Endothelial cell of umbilical vein (primary cell): ENCODE results near the gene PTPRK. TPM values are rescaled to one million over a fixed set of nuclear protein-coding genes. Genes with fewer than 3 reads are reported as not detected.
A peak's percentile ranks its signal among the peaks of the same experiment; 100 is the strongest.

Source experiments
- BruUV-seq: library from RNA; stranded (reverse); fragments of 400-500 nt; replicated peaks from 2 replicates; lab custom pipeline; 2021; lab: Mats Ljungman, UMichigan
- CTCF ChIA-PET: fragments of 300-600, 350-600 bp; sonication (Branson Sonifier 250); formaldehyde crosslinking; loops from one replicate; lab custom pipeline; 2021; ENCODE audit warnings: antibody characterized with exemption, inconsistent platforms; lab: Charles Lee
- POLR2A ChIA-PET: fragments of 300-600, 350-600 bp; sonication (Branson Sonifier 250); formaldehyde crosslinking; loops from one replicate; lab custom pipeline; 2021; ENCODE audit warnings: antibody characterized with exemption, inconsistent platforms; lab: Charles Lee
- DNase-seq: peaks from one replicate; pipeline ENCODE4 v3.0.0-alpha.2; 2011; ENCODE audit warnings: low read depth, low spot score
- FAIRE-seq: peaks from 2 replicates; lab custom pipeline; 2011; peaks lifted over from hg19 to GRCh38; lab: Jason Lieb, UNC
- H2AFZ ChIP-seq: 2 replicates; pipeline ENCODE4 v1.6.0; 2012; ENCODE audit warnings: low read depth, low read length, control low read depth, inconsistent platforms
- H3K27ac ChIP-seq: 2 replicates; pipeline ENCODE4 v1.5.1; 2011; ENCODE audit warnings: low read depth, mild to moderate bottlenecking, control low read depth, low read length, moderate library complexity; ENCODE audit not compliant: insufficient read depth
- H3K27me3 ChIP-seq, 2 experiments: 2 replicates each; pipeline versions ENCODE4 v1.6.0 to v1.6.1; 2011; ENCODE audit warnings: low read length in 2 of 2, mixed read lengths in 1 of 2; ENCODE audit not compliant: control insufficient read depth in 2 of 2, insufficient read depth in 2 of 2
- H3K36me3 ChIP-seq, 2 experiments: 2 replicates in 1 of 2; 3 replicates in 1 of 2; pipeline ENCODE4 v1.5.1; 2011; ENCODE audit warnings: low read length in 2 of 2, mild to moderate bottlenecking in 1 of 2, moderate library complexity in 1 of 2; ENCODE audit not compliant: control insufficient read depth in 2 of 2, insufficient read depth in 2 of 2; ENCODE audit errors: extremely low read depth in 1 of 2
- H3K4me1 ChIP-seq: 3 replicates; pipeline ENCODE4 v1.5.1; 2011; ENCODE audit warnings: mild to moderate bottlenecking, low read length; ENCODE audit not compliant: control insufficient read depth, insufficient read depth; ENCODE audit errors: extremely low read depth
- H3K4me2 ChIP-seq: 2 replicates; pipeline ENCODE4 v1.6.1; 2011; ENCODE audit warnings: low read length, control low read depth, mixed read lengths; ENCODE audit not compliant: insufficient read depth
- H3K4me3 ChIP-seq, 3 experiments: fragments of 200-600 bp in 1 of 3; sonication (generic), shearing (Covaris generic) in 1 of 3; replicated peaks in 1 of 3; 2 replicates each; pipeline ENCODE4 v1.5.1; 2011 to 2016; ENCODE audit warnings: control low read depth in 3 of 3, low read length in 3 of 3, mild to moderate bottlenecking in 2 of 3, inconsistent platforms in 1 of 3, low read depth in 1 of 3, moderate library complexity in 1 of 3; ENCODE audit not compliant: insufficient read depth in 1 of 3
- H3K79me2 ChIP-seq: 2 replicates; pipeline ENCODE4 v1.6.0; 2012; ENCODE audit warnings: low read length, inconsistent platforms; ENCODE audit not compliant: control insufficient read depth, insufficient read depth
- H3K9ac ChIP-seq: replicated peaks from 2 replicates; pipeline ENCODE3; 2011; ENCODE audit warnings: low read length, control low read depth; ENCODE audit not compliant: insufficient read depth; ENCODE audit errors: extremely low read depth
- H3K9me1 ChIP-seq: replicated peaks from 3 replicates; pipeline ENCODE4 v1.6.0; 2011; ENCODE audit warnings: mild to moderate bottlenecking, low read length; ENCODE audit not compliant: control insufficient read depth, insufficient read depth; ENCODE audit errors: extremely low read depth
- H3K9me3 ChIP-seq: replicated peaks from 2 replicates; pipeline ENCODE4 v1.5.1; 2012; ENCODE audit warnings: low read length, inconsistent platforms; ENCODE audit not compliant: control insufficient read depth, insufficient read depth
- H4K20me1 ChIP-seq: replicated peaks from 2 replicates; pipeline ENCODE3; 2011; ENCODE audit warnings: mild to moderate bottlenecking, low read length; ENCODE audit not compliant: control insufficient read depth, insufficient read depth; ENCODE audit errors: extremely low read depth
- EZH2 ChIP-seq: IDR thresholded peaks from 2 replicates; pipeline ENCODE4 v1.6.1; 2012; ENCODE audit warnings: borderline replicate concordance, low read depth, mild to moderate bottlenecking, moderate library complexity, low read length, inconsistent platforms; ENCODE audit not compliant: severe bottlenecking
- FOS ChIP-seq: IDR thresholded peaks from 2 replicates; pipeline ENCODE4 v1.6.1; 2011; ENCODE audit warnings: mild to moderate bottlenecking, low read length, moderate library complexity, borderline replicate concordance; ENCODE audit not compliant: insufficient read depth
- GATA2 ChIP-seq: IDR thresholded peaks from 2 replicates; pipeline ENCODE4 v1.7.0; 2011; ENCODE audit warnings: low read depth, mild to moderate bottlenecking, moderate library complexity, mixed read lengths, low read length; ENCODE audit not compliant: insufficient read length, insufficient read depth
- JUN ChIP-seq: IDR thresholded peaks from 2 replicates; pipeline ENCODE4 v1.6.1; 2011; ENCODE audit warnings: borderline replicate concordance, low read depth; ENCODE audit not compliant: insufficient read length, insufficient read depth
- MYC ChIP-seq: IDR thresholded peaks from one replicate; pipeline ENCODE4 v1.6.1; 2011; ENCODE audit warnings: mild to moderate bottlenecking, low read depth, low read length
- POLR2A ChIP-seq: IDR thresholded peaks from 2 replicates; pipeline ENCODE4 v1.6.1; 2012; ENCODE audit warnings: low read depth, mild to moderate bottlenecking, control low read depth, low read length
- POLR2AphosphoS5 ChIP-seq: IDR thresholded peaks from 2 replicates; pipeline ENCODE4 v1.6.1; 2012; ENCODE audit warnings: low read depth, mild to moderate bottlenecking, control low read depth, low read length, moderate library complexity; ENCODE audit not compliant: insufficient read depth
- dilution Hi-C: fragments of 300-500 bp; cut with MboI; formaldehyde crosslinking; loops from one replicate; pipeline ENCODE4 v1.15.0; 2019; ENCODE audit warnings: low sequenced_read_pairs; ENCODE audit not compliant: extremely low pct_ligation_motif_present
- intact Hi-C: fragments of 100-400 bp; cut with micrococcal nuclease; formaldehyde crosslinking; loops from one replicate; pipeline ENCODE4 v1.10.0; 2022
- polyA plus RNA-seq, 4 experiments: library from polyadenylated mRNA; depleted of rRNA in 3 of 4; stranded (reverse) in 3 of 4; unstranded in 1 of 4; fragments of >200 nt; gene quantifications; 2 replicates each; pipeline versions ENCODE4 v1.2.1 to v1.2.3, GENCODE V29; 2011 to 2012; ENCODE audit warnings: missing spikeins in 1 of 4
- total RNA-seq: library from RNA; stranded (reverse); gene quantifications from 2 replicates; pipeline ENCODE4 v1.2.3, GENCODE V29; 2021
- TF ChIP-seq, protein P1 (sequence below): IDR thresholded peaks from 2 replicates; pipeline ENCODE4 v1.6.1; 2011; ENCODE audit not compliant: insufficient read depth, insufficient read length
- TF ChIP-seq, protein P2 (sequence below), 2 donors: IDR thresholded peaks; 1 replicate in 1 of 2; 2 replicates in 1 of 2; pipeline ENCODE4 v1.5.1; 2011; ENCODE audit warnings: low read length in 2 of 2, mild to moderate bottlenecking in 2 of 2, moderate library complexity in 2 of 2, control low read depth in 1 of 2, inconsistent platforms in 1 of 2, low read depth in 1 of 2; ENCODE audit not compliant: insufficient read depth in 1 of 2; ENCODE audit errors: extremely low read depth in 1 of 2

Gene PTPRK
- total and polyA plus RNA-seq, 2 donors (not counting 3 experiments of a cell fraction or from before 2014, with no cell fraction given), result 15.2 to 74.0 TPM

- Histone ChIP-seq H3K4me3 (no peak overlapping the region), H4K20me1 (no peaks in the 10 kb centered on the region), H3K27me3 (no peaks in the 10 kb centered on the region), H3K36me3 (peaks cover 0 to 11% of the 10 kb centered on the region in 2 experiments), H3K27ac (peak overlapping the region; percentile 39), H2AFZ (no peak overlapping the region), H3K4me1 (peaks cover 27% of the 10 kb centered on the region), H3K9me1 (no peaks in the 10 kb centered on the region), H3K79me2 (no peaks in the 10 kb centered on the region), H3K9ac (no peak overlapping the region), H3K4me2 (peak overlapping the region; percentile 63), H3K9me3 (no peaks in the 10 kb centered on the region)
- DNase-seq (peak; percentile 46), FAIRE-seq (peak; percentile 81)
- ChIA-PET POLR2A (interaction anchor here (0.6 kb wide), 1 partner anchor 135 kb away, joined by 13 read pairs; no protein-coding TSS in a partner anchor), CTCF (interaction anchor here (1.0 to 1.2 kb wide), 2 partner anchors 116 to 548 kb away, joined by 3 read pairs; partner anchors contain the start of gene PTPRK)
- TF ChIP-seq JUN, result peak; percentile 44
- TF ChIP-seq, protein P1, sequence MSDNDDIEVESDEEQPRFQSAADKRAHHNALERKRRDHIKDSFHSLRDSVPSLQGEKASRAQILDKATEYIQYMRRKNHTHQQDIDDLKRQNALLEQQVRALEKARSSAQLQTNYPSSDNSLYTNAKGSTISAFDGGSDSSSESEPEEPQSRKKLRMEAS, result no peak
- no peak for TF ChIP-seq MYC
- no peak for TF ChIP-seq EZH2
- peak; percentile 91 for TF ChIP-seq GATA2
- no peak for TF ChIP-seq POLR2A
- TF ChIP-seq POLR2AphosphoS5, result peak; percentile 55
- TF ChIP-seq, protein P2, sequence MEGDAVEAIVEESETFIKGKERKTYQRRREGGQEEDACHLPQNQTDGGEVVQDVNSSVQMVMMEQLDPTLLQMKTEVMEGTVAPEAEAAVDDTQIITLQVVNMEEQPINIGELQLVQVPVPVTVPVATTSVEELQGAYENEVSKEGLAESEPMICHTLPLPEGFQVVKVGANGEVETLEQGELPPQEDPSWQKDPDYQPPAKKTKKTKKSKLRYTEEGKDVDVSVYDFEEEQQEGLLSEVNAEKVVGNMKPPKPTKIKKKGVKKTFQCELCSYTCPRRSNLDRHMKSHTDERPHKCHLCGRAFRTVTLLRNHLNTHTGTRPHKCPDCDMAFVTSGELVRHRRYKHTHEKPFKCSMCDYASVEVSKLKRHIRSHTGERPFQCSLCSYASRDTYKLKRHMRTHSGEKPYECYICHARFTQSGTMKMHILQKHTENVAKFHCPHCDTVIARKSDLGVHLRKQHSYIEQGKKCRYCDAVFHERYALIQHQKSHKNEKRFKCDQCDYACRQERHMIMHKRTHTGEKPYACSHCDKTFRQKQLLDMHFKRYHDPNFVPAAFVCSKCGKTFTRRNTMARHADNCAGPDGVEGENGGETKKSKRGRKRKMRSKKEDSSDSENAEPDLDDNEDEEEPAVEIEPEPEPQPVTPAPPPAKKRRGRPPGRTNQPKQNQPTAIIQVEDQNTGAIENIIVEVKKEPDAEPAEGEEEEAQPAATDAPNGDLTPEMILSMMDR (IDR thresholded peaks at IDR 0.05; ENCODE audit: extremely low read depth in 1 of 2, insufficient read depth in 1 of 2, low read depth in 1 of 2, low read length in 2 of 2), result no peak
- TF ChIP-seq FOS, result peak; percentile 10
- dilution Hi-C loops (no loop called here), intact Hi-C loops (loop anchor here (1.0 kb wide), 1 partner anchor 542 kb away; no protein-coding TSS in a partner anchor)
- BruUV-seq, result no TSS peak
These were observed 548.4 kb downstream of the PTPRK start for GRCh38 chr6:127971945-127972391.
